IPS-20b (cell line): Measurements from ENCODE around the gene CYLC1.

Source experiments
- H3K27ac ChIP-seq: one replicate; pipeline ENCODE4 v1.5.1; 2013; ENCODE audit warnings: low read length
- H3K27me3 ChIP-seq: 2 replicates; pipeline ENCODE4 v1.6.1; 2013; ENCODE audit warnings: mild to moderate bottlenecking, low read length, inconsistent platforms; ENCODE audit not compliant: insufficient read depth
- H3K36me3 ChIP-seq: 2 replicates; pipeline ENCODE4 v1.6.1; 2013; ENCODE audit warnings: low read depth, mild to moderate bottlenecking, inconsistent platforms, low read length, moderate library complexity; ENCODE audit not compliant: insufficient read depth
- H3K4me1 ChIP-seq: 2 replicates; pipeline ENCODE4 v1.6.1; 2013; ENCODE audit warnings: mild to moderate bottlenecking, control low read depth, inconsistent platforms, low read length, moderate library complexity; ENCODE audit not compliant: insufficient read depth
- H3K4me3 ChIP-seq: 2 replicates; pipeline ENCODE4 v1.5.1; 2013; ENCODE audit warnings: mild to moderate bottlenecking, low read length, inconsistent platforms
- H3K9ac ChIP-seq: 2 replicates; pipeline ENCODE4 v1.6.1; 2013; ENCODE audit warnings: low read depth, mild to moderate bottlenecking, inconsistent platforms, low read length, moderate library complexity
- H3K9me3 ChIP-seq: 2 replicates; pipeline ENCODE4 v1.6.1; 2013; ENCODE audit warnings: mild to moderate bottlenecking, low read depth, low read length, inconsistent platforms; ENCODE audit not compliant: insufficient read depth

Gene CYLC1, protein sequence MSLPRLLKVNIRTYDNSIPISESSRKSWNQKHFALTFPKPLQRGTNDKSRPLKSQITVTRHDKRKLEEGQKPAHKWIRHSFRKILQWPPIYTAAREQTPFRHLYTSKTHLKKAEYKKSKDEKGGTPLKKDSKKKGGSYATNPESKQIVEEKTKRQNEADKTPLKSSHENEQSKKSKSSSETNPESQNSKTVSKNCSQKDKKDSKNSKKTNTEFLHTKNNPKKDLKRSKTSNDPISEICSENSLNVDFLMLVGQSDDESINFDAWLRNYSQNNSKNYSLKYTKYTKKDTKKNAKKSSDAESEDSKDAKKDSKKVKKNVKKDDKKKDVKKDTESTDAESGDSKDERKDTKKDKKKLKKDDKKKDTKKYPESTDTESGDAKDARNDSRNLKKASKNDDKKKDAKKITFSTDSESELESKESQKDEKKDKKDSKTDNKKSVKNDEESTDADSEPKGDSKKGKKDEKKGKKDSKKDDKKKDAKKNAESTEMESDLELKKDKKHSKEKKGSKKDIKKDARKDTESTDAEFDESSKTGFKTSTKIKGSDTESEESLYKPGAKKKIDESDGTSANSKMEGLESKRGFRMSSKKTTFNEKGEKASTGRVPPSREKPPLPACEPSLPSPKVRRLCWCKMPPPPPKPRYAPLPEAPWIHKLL

DNA sequence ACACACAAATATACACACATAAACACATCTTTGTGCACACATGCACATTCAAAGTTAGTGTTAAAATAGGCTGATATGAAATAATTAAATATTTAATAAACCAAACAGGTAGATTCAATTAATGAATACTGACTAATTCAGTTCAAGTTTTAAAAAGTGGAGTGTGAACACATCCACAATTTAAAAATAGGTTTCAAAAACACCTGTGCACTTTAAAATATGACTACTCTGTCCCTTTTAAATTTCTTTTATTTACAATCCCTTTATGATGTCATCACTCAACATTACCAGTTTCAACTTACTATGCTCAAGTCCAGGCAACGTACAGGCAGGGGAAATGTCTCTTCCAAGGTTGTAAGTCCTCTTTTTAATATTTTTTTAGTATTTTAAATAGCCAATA, at the start of gene CYLC1:
Gene CYLC1 (plus strand): TSS at position 301 of the 400 bp plus-strand sequence. CDS start 37 bp downstream, at position 338.
- no peaks in the 10 kb centered on the region for H3K27me3 ChIP-seq
- no peak within 1 kb of the TSS for H3K4me3 ChIP-seq
- H3K36me3 ChIP-seq: no peaks in the 10 kb centered on the region
- no peak within 1 kb of the TSS for H3K9ac ChIP-seq
- no peaks in the 10 kb centered on the region for H3K4me1 ChIP-seq
- H3K9me3 ChIP-seq: no peaks in the 10 kb centered on the region
- no peak within 1 kb of the TSS for H3K27ac ChIP-seq

DNA sequence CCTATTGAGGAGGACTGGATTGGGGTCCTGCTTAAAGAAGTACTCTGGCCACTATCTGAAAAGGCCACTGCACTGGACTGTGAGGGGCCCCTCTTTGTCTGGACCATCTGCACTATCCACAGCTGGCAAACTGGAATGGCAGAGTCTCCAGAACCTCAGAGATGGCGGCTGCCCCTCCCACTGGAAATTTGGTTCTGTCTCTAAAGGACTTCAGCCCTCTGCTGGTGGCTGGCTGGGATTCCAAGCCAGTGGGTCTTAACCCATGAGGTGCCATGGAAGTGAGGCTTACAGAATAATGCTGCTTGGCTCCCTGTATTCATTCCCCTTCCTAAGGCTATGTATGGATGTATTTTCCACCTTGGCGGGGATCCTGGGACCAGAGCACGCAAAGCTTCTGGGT, 41.6 kb upstream of the CYLC1 start:
- H3K4me1 ChIP-seq: no peaks in the 10 kb centered on the region
- H3K36me3 ChIP-seq: no peaks in the 10 kb centered on the region
- no peak overlapping the region for H3K27ac ChIP-seq
- H3K9me3 ChIP-seq: no peaks in the 10 kb centered on the region
- no peak overlapping the region for H3K9ac ChIP-seq
- H3K4me3 ChIP-seq: no peak overlapping the region
- H3K27me3 ChIP-seq: no peaks in the 10 kb centered on the region

DNA sequence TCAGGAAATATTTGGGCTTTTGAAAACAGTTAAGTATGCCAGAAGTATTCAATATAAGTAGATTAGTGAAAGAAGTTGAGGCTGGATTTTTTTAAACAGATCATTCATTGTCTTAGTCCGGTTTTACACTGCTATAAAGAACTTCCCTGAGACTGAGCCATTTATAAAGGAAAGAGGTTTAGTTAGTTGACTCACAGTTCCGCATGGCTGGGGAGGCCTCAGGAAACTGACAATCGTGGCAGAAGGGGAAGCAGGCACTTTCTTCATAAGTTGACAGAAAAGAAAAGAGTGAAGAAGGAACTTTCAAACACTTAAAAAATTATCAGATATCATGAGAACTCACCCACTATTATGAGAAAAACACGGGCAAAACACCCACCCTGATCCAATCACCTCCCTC, 31.1 kb upstream of the CYLC1 start:
- Histone ChIP-seq H3K36me3 (no peaks in the 10 kb centered on the region), H3K9me3 (no peaks in the 10 kb centered on the region), H3K4me1 (no peaks in the 10 kb centered on the region), H3K27ac (no peak overlapping the region), H3K27me3 (no peaks in the 10 kb centered on the region), H3K4me3 (no peak overlapping the region), H3K9ac (no peak overlapping the region)

DNA sequence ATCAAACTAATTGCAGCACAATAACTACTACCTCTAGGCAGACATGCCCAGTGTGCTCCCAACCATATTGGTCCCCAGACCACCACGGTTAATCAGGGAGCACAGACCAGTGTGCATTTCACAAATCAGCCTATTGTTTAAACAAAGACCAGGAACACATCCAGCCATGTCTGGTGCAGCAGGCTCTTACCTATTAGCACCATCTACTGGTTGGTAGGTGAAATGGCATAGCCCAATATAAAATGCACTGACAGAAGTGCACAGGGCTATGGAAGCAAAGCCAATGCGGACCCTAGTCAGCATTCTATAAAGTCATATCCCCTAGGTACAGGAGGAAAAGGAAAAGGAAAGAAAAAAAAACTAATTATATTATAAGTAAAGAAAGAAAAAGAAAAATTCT, 15.5 kb upstream of the CYLC1 start:
- Histone ChIP-seq H3K4me3 (no peak overlapping the region), H3K4me1 (no peaks in the 10 kb centered on the region), H3K36me3 (no peaks in the 10 kb centered on the region), H3K27ac (no peak overlapping the region), H3K9ac (no peak overlapping the region), H3K9me3 (no peaks in the 10 kb centered on the region), H3K27me3 (no peaks in the 10 kb centered on the region)

DNA sequence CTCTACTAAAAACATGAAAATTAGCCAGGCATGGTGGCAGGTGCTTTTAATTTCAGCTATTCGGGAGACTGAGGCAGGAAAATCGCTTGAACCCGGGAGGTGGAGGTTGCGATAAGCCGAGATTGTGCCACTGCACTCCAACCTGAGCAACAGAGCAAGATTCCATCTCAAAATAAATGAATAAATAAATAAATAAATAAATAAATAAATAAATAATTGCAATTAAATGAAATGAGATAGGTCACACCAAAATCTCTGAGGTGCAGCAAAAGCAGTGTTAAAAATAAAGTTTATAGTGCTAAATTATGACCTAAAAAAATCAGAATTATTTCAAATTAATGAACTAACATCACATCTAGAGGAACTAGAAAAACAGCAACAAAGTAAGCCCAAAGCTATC, 13.6 kb upstream of the CYLC1 start:
- Histone ChIP-seq H3K9ac (no peak overlapping the region), H3K36me3 (no peaks in the 10 kb centered on the region), H3K4me1 (no peaks in the 10 kb centered on the region), H3K27ac (no peak overlapping the region), H3K27me3 (no peaks in the 10 kb centered on the region), H3K4me3 (no peak overlapping the region), H3K9me3 (no peaks in the 10 kb centered on the region)

DNA sequence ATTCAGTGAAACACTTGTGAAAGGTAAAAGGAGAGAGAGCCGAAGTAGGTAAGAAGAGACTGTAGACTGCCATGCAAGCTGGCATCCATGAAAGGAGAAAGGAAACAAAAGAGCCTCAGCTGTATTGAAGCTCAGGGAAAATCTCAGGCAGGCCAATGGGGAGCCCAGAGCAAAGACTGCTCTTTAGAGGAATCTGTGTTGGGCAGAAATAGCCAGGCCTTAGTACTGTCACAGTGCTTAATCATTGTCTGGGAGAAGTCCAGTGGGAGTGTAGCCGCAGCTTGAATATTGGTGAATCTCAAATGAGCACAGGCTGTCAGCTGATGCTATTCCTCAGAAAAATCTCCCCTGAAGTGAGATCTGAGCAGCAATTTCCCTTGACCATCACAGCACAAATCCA, 27.6 kb downstream of the CYLC1 start:
- Histone ChIP-seq H3K4me3 (no peak overlapping the region), H3K36me3 (no peaks in the 10 kb centered on the region), H3K9ac (no peak overlapping the region), H3K27me3 (no peaks in the 10 kb centered on the region), H3K9me3 (no peaks in the 10 kb centered on the region), H3K27ac (no peak overlapping the region), H3K4me1 (no peaks in the 10 kb centered on the region)

DNA sequence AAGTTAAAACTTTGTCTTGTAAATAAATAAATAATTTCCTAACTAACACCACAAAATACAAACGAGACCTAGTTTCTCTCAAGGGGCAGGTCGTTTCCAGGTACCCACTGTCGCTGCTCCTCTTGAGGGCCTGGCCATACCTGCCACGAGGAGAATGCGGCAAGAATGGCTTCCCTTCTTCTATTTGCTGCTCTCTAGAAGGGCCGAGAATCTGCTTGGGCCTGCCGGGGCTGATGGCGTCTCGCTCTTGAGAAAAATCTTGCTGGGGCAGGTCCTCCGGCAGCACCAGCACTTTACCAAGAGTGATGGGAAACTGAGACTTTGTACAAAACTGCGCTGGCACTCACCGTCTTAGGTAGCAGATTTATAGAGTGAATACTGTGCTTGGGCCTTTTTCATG, 31.5 kb downstream of the CYLC1 start:
- Histone ChIP-seq H3K36me3 (no peaks in the 10 kb centered on the region), H3K27me3 (no peaks in the 10 kb centered on the region), H3K4me1 (no peaks in the 10 kb centered on the region), H3K27ac (no peak overlapping the region), H3K4me3 (no peak overlapping the region), H3K9ac (no peak overlapping the region), H3K9me3 (no peaks in the 10 kb centered on the region)

DNA sequence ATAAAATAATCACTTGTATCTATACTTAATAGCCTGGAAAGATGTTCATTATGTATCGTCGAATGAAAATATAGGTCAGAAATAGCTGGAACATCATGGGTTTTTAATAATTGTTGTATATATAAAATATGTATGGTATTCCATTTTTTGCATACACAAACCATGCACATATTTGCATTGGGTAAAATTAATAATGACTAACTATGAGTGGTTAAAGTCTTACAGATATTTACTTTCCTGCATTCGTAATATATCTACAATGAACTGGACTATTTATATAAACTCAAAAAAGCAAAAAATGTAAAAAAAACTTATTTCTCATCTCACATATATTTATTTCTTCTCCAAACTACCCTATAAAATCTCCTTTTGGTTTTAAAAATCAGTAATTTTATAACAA, 46.0 kb downstream of the CYLC1 start:
- Histone ChIP-seq H3K27me3 (no peaks in the 10 kb centered on the region), H3K9me3 (no peaks in the 10 kb centered on the region), H3K4me1 (no peaks in the 10 kb centered on the region), H3K9ac (no peak overlapping the region), H3K27ac (no peak overlapping the region), H3K4me3 (no peak overlapping the region), H3K36me3 (no peaks in the 10 kb centered on the region)

DNA sequence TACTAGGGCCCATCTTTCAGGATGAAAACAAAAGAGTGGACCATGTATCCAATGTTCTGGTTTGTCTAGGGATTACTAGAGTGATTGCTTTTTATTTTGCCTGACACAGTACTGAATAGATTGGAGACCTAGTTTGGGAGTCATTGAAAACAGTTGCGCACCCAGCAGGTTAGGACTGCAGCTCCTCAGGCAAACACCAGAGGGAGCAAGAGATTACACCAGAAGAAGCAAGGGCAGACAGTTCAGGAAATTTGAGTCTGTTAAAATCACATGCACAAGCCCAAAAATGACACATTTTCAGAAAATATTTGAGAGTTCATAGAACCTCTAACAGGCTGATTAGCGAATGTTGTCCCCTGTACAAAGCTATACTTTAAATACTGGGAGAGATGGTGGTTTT, 55.6 kb downstream of the CYLC1 start:
- H3K9me3 ChIP-seq: no peaks in the 10 kb centered on the region
- no peaks in the 10 kb centered on the region for H3K27me3 ChIP-seq
- H3K27ac ChIP-seq: no peak overlapping the region
- H3K9ac ChIP-seq: no peak overlapping the region
- H3K4me3 ChIP-seq: no peak overlapping the region
- no peaks in the 10 kb centered on the region for H3K36me3 ChIP-seq
- H3K4me1 ChIP-seq: no peaks in the 10 kb centered on the region

DNA sequence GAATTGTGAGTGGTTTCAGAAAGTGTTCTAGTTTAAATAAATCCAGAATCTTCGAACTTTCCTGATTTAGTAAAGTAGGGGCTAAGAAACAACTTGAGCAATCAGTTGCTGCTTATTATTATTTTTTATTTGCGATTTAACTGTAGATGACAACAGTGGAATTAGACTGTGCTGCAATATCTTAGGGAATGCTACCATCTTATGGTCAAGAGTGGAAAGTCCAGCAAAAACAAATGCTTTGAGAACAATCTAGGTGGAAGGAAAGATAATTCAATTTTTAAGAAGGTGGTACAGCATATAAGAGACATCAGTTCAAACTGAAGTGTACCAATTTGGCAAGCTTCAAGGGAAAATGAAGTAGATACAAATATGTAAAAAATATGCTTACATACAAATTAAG, 73.3 kb downstream of the CYLC1 start:
- Histone ChIP-seq H3K27me3 (no peaks in the 10 kb centered on the region), H3K4me3 (no peak overlapping the region), H3K4me1 (no peaks in the 10 kb centered on the region), H3K27ac (no peak overlapping the region), H3K9ac (no peak overlapping the region), H3K9me3 (no peaks in the 10 kb centered on the region), H3K36me3 (no peaks in the 10 kb centered on the region)
